ENCODE measurements around the gene KDM5C.

Gene KDM5C

DNA sequence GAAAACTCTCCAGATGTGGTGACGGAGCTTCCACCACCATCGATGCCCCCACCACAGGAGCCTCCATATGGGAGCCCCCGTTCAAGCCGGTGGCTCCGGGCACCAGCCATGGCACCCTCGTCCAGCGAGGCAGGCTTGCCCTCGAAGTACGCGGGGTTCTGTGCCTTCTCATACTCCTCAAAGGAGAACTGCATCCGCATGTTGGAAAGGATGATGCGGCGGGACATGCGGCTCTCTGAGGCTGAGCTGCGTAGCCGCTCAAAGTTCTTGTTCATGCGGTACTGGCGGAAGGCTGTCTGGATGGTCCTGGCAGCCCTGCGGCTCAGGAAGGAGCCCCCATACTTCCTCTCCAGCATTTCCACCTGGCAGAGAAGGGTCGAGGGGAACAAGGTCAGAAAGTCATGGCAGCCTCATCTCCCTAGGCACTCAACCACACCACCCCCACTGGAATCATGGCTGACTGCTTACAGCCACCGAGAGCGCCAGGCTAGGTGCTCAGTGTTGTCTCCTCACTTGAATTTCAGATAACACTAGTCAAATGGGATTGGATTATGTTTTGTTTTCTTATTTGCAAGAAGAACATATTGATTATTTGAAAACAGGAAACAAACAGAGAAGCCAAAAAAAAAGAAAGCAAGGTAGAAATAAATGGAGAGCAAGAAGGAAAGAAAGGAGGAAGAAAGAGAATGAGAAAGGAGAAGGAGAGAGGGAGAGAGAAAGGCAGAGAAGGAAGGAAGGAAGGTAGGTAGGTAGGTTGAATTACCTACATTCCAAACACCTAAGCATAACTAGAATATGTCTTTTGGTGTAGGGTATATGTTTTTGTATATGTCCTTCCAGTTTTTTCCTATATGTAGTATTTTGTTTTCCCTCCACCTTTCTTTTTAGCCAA is 29.8 kb upstream of the KDM5C start:
- H3K27me3 ChIP-seq = no peaks in the 10 kb centered on the region
- no peak overlapping the region for H3K27ac ChIP-seq
- H3K9me3 ChIP-seq = no peaks in the 10 kb centered on the region
- H3K4me3 ChIP-seq = no peak overlapping the region
- no peak for TF ChIP-seq CTCF (IDR thresholded peaks at IDR 0.05)
- no peak for DNase-seq
- intact Hi-C loops (cut with DNase I; ENCODE audit: low total_unique reads) = no loop called here
- peaks cover 0 to 22% (median 10%) of the 10 kb centered on the region in 3 donors for H3K36me3 ChIP-seq
- no peaks in the 10 kb centered on the region for H3K4me1 ChIP-seq

- Histone ChIP-seq H3K4me1 (no peaks in the 10 kb centered on the region), H3K27me3 (no peaks in the 10 kb centered on the region), H3K9me3 (no peaks in the 10 kb centered on the region), H3K36me3 (peaks cover 0 to 31% (median 10%) of the 10 kb centered on the region in 3 donors), H3K4me3 (no peak overlapping the region), H3K27ac (no peak overlapping the region)
- intact Hi-C loops (cut with DNase I; ENCODE audit: low total_unique reads) = no loop called here
- no peak for TF ChIP-seq CTCF (IDR thresholded peaks at IDR 0.05)
- no peak for DNase-seq
These were observed 28.4 kb upstream of the KDM5C start for GRCh38 chrX:53253293-53254020.

GRCh38 chrX:53251307-53251706 is 26.3 kb upstream of the KDM5C start:
- Histone ChIP-seq H3K27me3 (no peaks in the 10 kb centered on the region), H3K4me3 (no peak overlapping the region), H3K27ac (no peak overlapping the region), H3K36me3 (peaks cover 0 to 45% (median 18%) of the 10 kb centered on the region in 3 donors), H3K9me3 (no peaks in the 10 kb centered on the region), H3K4me1 (no peaks in the 10 kb centered on the region)
- intact Hi-C loops (cut with DNase I; ENCODE audit: low total_unique reads) = no loop called here
- no peak for DNase-seq
- no peak for TF ChIP-seq CTCF (IDR thresholded peaks at IDR 0.05)

DNA sequence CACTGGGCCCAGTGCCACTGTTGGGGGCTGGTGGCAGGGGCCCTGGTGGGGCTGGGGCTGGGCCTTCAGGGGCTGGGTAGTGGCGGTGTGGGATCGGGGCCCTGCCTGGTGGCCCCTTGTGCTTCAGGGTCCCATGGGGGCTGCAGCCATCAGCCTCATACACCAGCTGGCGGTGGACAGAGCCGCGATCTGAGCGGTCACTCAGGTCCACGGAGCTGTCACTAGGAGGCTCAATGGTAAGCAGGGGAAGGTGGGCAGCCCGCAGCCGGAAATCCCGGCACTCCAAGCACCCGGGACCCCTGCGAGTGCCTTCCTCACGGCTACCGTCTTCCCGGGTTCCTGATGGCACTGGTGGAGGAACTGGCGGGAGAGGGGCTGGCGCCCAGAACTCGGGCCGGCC is 25.5 kb upstream of the KDM5C start:
- peaks cover 0 to 45% (median 18%) of the 10 kb centered on the region in 3 donors for H3K36me3 ChIP-seq
- intact Hi-C loops (cut with DNase I; ENCODE audit: low total_unique reads) = no loop called here
- no peak for TF ChIP-seq CTCF (IDR thresholded peaks at IDR 0.05)

GRCh38 chrX:53249408-53250042 is 24.5 kb upstream of the KDM5C start:
- intact Hi-C loops (cut with DNase I; ENCODE audit: low total_unique reads) = no loop called here
- H3K27ac ChIP-seq = no peak overlapping the region
- H3K9me3 ChIP-seq = no peaks in the 10 kb centered on the region
- H3K27me3 ChIP-seq = no peaks in the 10 kb centered on the region
- no peak for DNase-seq
- no peak for TF ChIP-seq CTCF (IDR thresholded peaks at IDR 0.05)
- H3K4me1 ChIP-seq = no peaks in the 10 kb centered on the region
- peaks cover 0 to 42% (median 18%) of the 10 kb centered on the region in 3 donors for H3K36me3 ChIP-seq
- no peak overlapping the region for H3K4me3 ChIP-seq

More for the DNA sequence above, 25.5 kb upstream of the KDM5C start:
- H3K4me1 ChIP-seq = no peaks in the 10 kb centered on the region
- no peak for DNase-seq
- no peaks in the 10 kb centered on the region for H3K9me3 ChIP-seq
- H3K27ac ChIP-seq = no peak overlapping the region
- H3K27me3 ChIP-seq = no peaks in the 10 kb centered on the region
- no peak overlapping the region for H3K4me3 ChIP-seq

Measured in tibial artery (tissue), 4 donors.